ENCODE results near the gene MRPS25.

- no peak for TF ChIP-seq CTCF (conservative IDR thresholded peaks at IDR 0.05)
- TF ChIP-seq ZFX (IDR thresholded peaks at IDR 0.05) = no peak
Observed at GRCh38 chr3:15083252-15083651, 18.1 kb upstream of the MRPS25 start.

Data from C4-2B (cell line).